ENCODE results near the gene ATG4C.
"Not testable (repeated sequence)": the region's sequence is repeated elsewhere in the genome, so short reads cannot be mapped to it uniquely, and the experiment has no call there.

DNA sequence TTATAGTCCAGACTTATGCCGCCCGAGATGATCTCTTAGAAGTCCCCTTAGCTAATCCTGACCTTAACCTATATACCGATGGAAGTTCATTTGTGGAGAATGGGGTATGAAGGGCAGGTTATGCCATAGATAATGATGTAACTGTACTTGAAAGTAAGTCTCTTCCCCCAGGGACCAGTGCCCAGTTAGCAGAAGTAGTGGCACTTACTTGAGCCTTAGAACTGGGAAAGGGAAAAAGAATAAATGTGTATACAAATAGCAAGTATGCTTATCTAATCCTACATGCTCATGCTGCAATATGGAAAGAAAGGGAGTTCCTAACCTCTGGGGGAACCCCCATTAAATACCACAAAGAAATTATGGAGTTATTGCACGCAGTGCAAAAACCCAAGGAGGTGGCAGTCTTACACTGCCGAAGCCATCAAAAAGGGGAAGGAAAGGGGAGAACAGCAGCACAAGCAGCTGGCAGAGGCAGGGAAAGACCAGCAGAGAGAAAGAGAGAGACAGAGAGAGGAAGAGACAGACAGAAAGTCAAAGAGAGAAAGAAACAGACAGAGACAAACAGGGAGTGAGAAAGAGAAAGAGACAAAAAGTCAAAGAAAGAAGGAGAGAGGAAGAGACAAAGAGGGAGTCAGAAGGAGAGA is 24.6 kb upstream of the ATG4C start:
- TF ChIP-seq CTCF, POLR2A, EP300 (IDR thresholded peaks at IDR 0.05): not testable (repeated sequence)
